Mesendoderm (in vitro differentiated cells): Measurements from ENCODE around the gene PTPN22.

ENCODE experiments used
- DNase-seq: peaks from one replicate; pipeline ENCODE4 v3.0.0; 2013
- H2AK5ac ChIP-seq: 2 replicates; pipeline ENCODE4 v1.6.1; 2013; ENCODE audit warnings: low read length, inconsistent platforms
- H2BK120ac ChIP-seq: 2 replicates; pipeline ENCODE4 v1.6.1; 2013; ENCODE audit warnings: low read depth, mild to moderate bottlenecking, low read length, moderate library complexity, mixed read lengths
- H2BK15ac ChIP-seq: replicated peaks from 2 replicates; pipeline ENCODE4 v1.6.1; 2013; ENCODE audit warnings: low read depth, mild to moderate bottlenecking, moderate library complexity
- H2BK5ac ChIP-seq: 2 replicates; pipeline ENCODE4 v1.6.1; 2013; ENCODE audit warnings: low read length, inconsistent platforms
- H3K18ac ChIP-seq: 2 replicates; pipeline ENCODE4 v1.6.1; 2013; ENCODE audit warnings: mild to moderate bottlenecking, low read length, mixed read lengths
- H3K23ac ChIP-seq: one replicate; pipeline ENCODE4 v1.6.1; 2013; ENCODE audit warnings: low read length
- H3K27ac ChIP-seq: 2 replicates; pipeline ENCODE4 v1.5.1; 2013; ENCODE audit warnings: low read depth, mild to moderate bottlenecking, inconsistent platforms, low read length, moderate library complexity
- H3K27me3 ChIP-seq: 2 replicates; pipeline ENCODE4 v1.6.1; 2013; ENCODE audit warnings: low read length, control low read depth, mild to moderate bottlenecking, inconsistent platforms; ENCODE audit not compliant: insufficient read depth, poor library complexity
- H3K36me3 ChIP-seq: 2 replicates; pipeline ENCODE4 v1.6.1; 2013; ENCODE audit warnings: low read length, inconsistent platforms; ENCODE audit not compliant: control insufficient read depth, insufficient read depth
- H3K4ac ChIP-seq: one replicate; pipeline ENCODE4 v1.6.1; 2013; ENCODE audit warnings: low read depth, mild to moderate bottlenecking, low read length, moderate library complexity
- H3K4me1 ChIP-seq: 2 replicates; pipeline ENCODE4 v1.6.1; 2013; ENCODE audit warnings: low read depth, low read length, inconsistent platforms; ENCODE audit not compliant: control insufficient read depth
- H3K4me2 ChIP-seq: 2 replicates; pipeline ENCODE4 v1.6.1; 2013; ENCODE audit warnings: low read length
- H3K4me3 ChIP-seq: 2 replicates; pipeline ENCODE4 v1.5.1; 2013; ENCODE audit warnings: mild to moderate bottlenecking, low read length
- H3K56ac ChIP-seq: one replicate; pipeline ENCODE4 v1.6.1; 2013; ENCODE audit warnings: low read length
- H3K79me1 ChIP-seq: 2 replicates; pipeline ENCODE4 v1.6.1; 2013; ENCODE audit warnings: low read length, inconsistent platforms
- H3K79me2 ChIP-seq: 2 replicates; pipeline ENCODE4 v1.6.1; 2013; ENCODE audit warnings: mild to moderate bottlenecking, low read length; ENCODE audit not compliant: control insufficient read depth, insufficient read depth
- H3K9ac ChIP-seq: 2 replicates; pipeline ENCODE4 v1.6.1; 2013; ENCODE audit warnings: low read length, inconsistent platforms
- H4K5ac ChIP-seq: one replicate; pipeline ENCODE4 v1.6.1; 2013; ENCODE audit warnings: low read length
- H4K8ac ChIP-seq: one replicate; pipeline ENCODE4 v1.6.1; 2013; ENCODE audit warnings: low read depth, mild to moderate bottlenecking, control low read depth, low read length, moderate library complexity
- WGBS: extraction: QIAGEN DNeasy Blood & Tissue Kit; methylation state at CpG from one replicate; pipeline ENCODE4 v1.1.7; 2013; ENCODE audit warnings: low lambda C conversion rate, missing lambda C conversion rate; ENCODE audit not compliant: insufficient coverage; ENCODE audit errors: extremely low coverage; 5-methylcytosine and 5-hydroxymethylcytosine counted together

The PTPN22 gene

GRCh38 chr1:113881661-113882060, 10.1 kb upstream of the PTPN22 start:
- Histone ChIP-seq H3K27ac (no peak overlapping the region), H3K23ac (no peak overlapping the region), H4K8ac (no peak overlapping the region), H3K79me1 (no peaks in the 10 kb centered on the region), H3K56ac (no peak overlapping the region), H2BK5ac (no peak overlapping the region), H4K5ac (no peak overlapping the region), H3K27me3 (no peaks in the 10 kb centered on the region), H3K18ac (no peak overlapping the region), H3K4me3 (no peak overlapping the region), H3K79me2 (no peaks in the 10 kb centered on the region), H3K4me2 (no peak overlapping the region), H2AK5ac (no peak overlapping the region), H2BK15ac (no peak overlapping the region), H3K4ac (no peak overlapping the region), H2BK120ac (no peak overlapping the region), H3K36me3 (no peaks in the 10 kb centered on the region), H3K4me1 (no peaks in the 10 kb centered on the region), H3K9ac (no peak overlapping the region)
- WGBS: no CpG with 5 or more reads among the region's 2 CpGs
- DNase-seq: no peak

DNA sequence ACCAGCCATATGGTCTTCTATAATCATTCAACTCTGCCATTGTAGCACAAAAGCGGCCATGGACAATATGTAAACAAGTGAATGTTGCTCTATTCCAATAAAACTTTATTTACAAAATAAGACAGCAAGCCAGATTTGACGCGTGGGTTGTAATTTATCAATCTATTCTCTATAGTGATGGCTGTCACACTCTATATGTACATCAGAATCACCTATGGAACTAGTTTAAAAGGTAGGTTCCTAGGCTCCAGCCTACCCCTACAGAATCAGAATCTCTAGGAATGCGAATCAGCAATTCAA, 8.2 kb upstream of the PTPN22 start:
- Histone ChIP-seq H3K4me3 (no peak overlapping the region), H3K18ac (no peak overlapping the region), H4K5ac (no peak overlapping the region), H2BK15ac (no peak overlapping the region), H2AK5ac (no peak overlapping the region), H3K36me3 (no peaks in the 10 kb centered on the region), H3K4me2 (no peak overlapping the region), H3K4ac (no peak overlapping the region), H3K27me3 (no peaks in the 10 kb centered on the region), H3K9ac (no peak overlapping the region), H3K23ac (no peak overlapping the region), H2BK5ac (no peak overlapping the region), H3K79me1 (no peaks in the 10 kb centered on the region), H3K79me2 (no peaks in the 10 kb centered on the region), H3K56ac (no peak overlapping the region), H3K27ac (no peak overlapping the region), H2BK120ac (no peak overlapping the region), H4K8ac (no peak overlapping the region), H3K4me1 (no peaks in the 10 kb centered on the region)
- no peak for DNase-seq
- no CpG with 5 or more reads among the region's 4 CpGs for WGBS

DNA sequence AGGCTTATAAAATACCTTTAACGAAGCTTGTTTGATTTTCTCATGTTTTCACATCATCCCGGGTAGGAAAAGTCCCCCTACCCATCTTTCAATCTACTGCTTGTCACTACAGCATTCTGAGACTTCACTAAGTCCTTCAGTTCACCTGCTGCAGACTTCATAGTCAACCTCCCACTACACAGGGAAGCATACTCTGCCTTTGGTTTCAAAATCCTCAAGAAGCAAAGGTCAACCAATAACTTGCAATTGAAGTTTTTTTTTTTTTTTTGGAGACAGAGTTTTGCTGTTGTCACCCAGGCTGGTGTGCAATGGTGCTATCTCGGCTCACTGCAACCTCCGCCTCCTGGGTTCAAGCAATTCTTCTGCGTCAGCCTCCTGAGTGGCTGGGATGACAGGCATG, 4.7 kb upstream of the PTPN22 start:
- H2AK5ac ChIP-seq: no peak overlapping the region
- H3K23ac ChIP-seq: no peak overlapping the region
- no peak overlapping the region for H3K9ac ChIP-seq
- H3K79me2 ChIP-seq: no peaks in the 10 kb centered on the region
- no peak overlapping the region for H3K4ac ChIP-seq
- no CpG with 5 or more reads among the region's 5 CpGs for WGBS
- H3K4me2 ChIP-seq: no peak overlapping the region
- no peak overlapping the region for H3K27ac ChIP-seq
- H3K27me3 ChIP-seq: no peaks in the 10 kb centered on the region
- no peaks in the 10 kb centered on the region for H3K36me3 ChIP-seq
- no peak overlapping the region for H2BK15ac ChIP-seq
- no peak overlapping the region for H2BK120ac ChIP-seq
- no peak overlapping the region for H3K56ac ChIP-seq
- H4K5ac ChIP-seq: no peak overlapping the region
- H4K8ac ChIP-seq: no peak overlapping the region
- no peak overlapping the region for H2BK5ac ChIP-seq
- no peak overlapping the region for H3K18ac ChIP-seq
- no peaks in the 10 kb centered on the region for H3K4me1 ChIP-seq
- DNase-seq: no peak
- no peaks in the 10 kb centered on the region for H3K79me1 ChIP-seq
- no peak overlapping the region for H3K4me3 ChIP-seq

GRCh38 chr1:113875714-113876113, 4.2 kb upstream of the PTPN22 start:
- H2BK15ac ChIP-seq: no peak overlapping the region
- no CpG with 5 or more reads among the region's 2 CpGs for WGBS

DNA sequence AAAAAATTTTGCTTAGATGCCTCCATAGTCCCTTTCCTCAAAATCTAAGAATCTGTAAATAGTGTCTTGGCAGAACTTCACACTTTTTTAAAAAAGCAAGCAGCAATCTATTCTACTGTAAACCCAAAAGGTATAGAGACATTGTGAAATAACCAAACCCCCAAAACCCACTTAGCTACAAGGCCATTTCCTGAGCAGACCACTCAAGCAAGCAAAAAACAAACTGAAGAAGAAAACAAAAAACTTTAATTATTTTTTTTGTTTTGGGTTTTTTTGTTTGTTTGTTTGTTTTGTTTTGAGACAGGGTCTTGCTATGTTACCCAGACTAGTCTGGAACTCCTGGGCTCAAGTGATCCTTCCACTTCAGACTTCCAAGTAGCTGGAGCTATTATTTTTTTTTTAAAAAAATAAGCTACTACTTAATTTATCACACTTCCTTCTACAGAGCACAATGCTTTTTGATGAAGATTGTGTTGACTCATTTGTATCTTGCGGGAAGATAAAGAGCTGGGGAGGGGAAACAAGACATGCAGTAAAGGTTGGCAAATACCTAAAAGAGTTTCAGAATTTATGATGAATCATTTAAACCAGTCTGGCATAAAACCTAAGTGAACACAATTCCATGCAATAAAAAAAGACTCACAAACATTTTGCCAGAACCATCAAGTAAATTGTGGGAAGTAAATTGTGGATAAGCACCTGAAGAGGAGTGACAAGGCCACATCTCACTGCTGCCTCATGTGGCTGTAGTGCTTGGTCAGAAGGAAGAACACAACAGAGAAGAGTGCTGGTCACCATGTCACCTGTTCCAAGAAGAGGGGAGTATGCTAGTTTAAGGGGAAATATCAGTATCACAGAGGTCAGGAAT, 2.7 kb upstream of the PTPN22 start:
- no peak overlapping the region for H3K4ac ChIP-seq
- no peak overlapping the region for H3K23ac ChIP-seq
- WGBS: no CpG with 5 or more reads among the region's 1 CpG
- no peak overlapping the region for H3K18ac ChIP-seq
- no peak overlapping the region for H3K27ac ChIP-seq
- no peak overlapping the region for H2BK120ac ChIP-seq
- no peak overlapping the region for H3K56ac ChIP-seq
- H3K4me1 ChIP-seq: no peaks in the 10 kb centered on the region
- no peak overlapping the region for H3K4me3 ChIP-seq
- H3K79me2 ChIP-seq: no peaks in the 10 kb centered on the region
- no peak overlapping the region for H2BK5ac ChIP-seq
- H3K9ac ChIP-seq: no peak overlapping the region
- H3K36me3 ChIP-seq: no peaks in the 10 kb centered on the region
- H3K4me2 ChIP-seq: no peak overlapping the region
- no peak overlapping the region for H2AK5ac ChIP-seq
- no peaks in the 10 kb centered on the region for H3K79me1 ChIP-seq
- no peak overlapping the region for H2BK15ac ChIP-seq
- H4K8ac ChIP-seq: peak overlapping the region; percentile 28
- H4K5ac ChIP-seq: no peak overlapping the region
- no peaks in the 10 kb centered on the region for H3K27me3 ChIP-seq
- peak; percentile 48 for DNase-seq

More at GRCh38 chr1:113875714-113876113, 4.2 kb upstream of the PTPN22 start:
- Histone ChIP-seq H3K27ac (no peak overlapping the region), H3K9ac (no peak overlapping the region), H3K18ac (no peak overlapping the region), H3K4ac (no peak overlapping the region), H3K4me1 (no peaks in the 10 kb centered on the region), H3K56ac (no peak overlapping the region), H3K79me2 (no peaks in the 10 kb centered on the region), H2BK5ac (no peak overlapping the region), H3K27me3 (no peaks in the 10 kb centered on the region), H4K8ac (no peak overlapping the region), H2BK120ac (no peak overlapping the region), H4K5ac (no peak overlapping the region), H3K23ac (no peak overlapping the region), H3K4me2 (no peak overlapping the region), H3K36me3 (no peaks in the 10 kb centered on the region), H3K4me3 (no peak overlapping the region), H3K79me1 (no peaks in the 10 kb centered on the region), H2AK5ac (no peak overlapping the region)
- DNase-seq: no peak
